ENCODE measurements around the gene TWIST1.

DNA sequence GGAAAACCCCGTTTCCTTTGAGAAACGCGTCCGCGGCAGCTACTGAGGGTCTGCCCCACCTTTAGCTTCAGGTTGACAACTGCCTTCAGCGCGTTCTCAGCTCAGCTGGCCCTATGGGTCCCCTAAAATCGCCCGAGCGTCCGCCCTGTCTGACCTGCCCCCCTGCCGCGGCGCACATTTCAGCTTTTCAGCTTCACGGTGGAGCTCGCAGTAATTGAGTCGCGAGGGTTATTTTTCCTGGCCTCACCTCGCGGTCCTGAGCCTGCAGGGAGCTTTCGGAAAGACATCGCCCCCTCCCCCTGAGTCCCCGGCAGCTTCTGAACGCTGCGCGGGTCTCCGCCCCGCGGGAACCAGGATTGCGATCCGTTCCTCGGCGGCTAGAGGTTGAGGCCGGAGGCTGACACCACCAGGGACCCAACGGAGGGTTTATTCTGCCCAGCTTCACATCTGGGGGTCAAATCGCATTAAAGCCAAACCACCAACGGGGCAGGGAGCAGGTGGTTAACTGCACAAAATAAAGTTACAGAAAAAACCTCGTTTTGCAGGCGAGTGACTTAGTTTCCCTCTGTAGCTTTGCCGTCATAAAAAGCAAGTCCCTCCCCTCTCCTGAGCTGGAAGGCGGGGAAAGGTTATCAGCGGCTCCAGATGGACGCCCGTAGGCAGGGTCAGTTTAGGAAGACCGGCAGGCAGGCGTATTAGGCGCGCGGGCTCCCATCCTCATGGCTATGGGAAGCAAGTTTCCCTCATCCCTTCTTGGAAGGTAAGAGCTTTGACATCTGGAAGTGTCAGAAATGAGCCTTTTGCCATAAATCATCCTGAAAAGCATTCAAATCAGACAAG lies 11.0 kb downstream of the TWIST1 start:
- TF ChIP-seq, protein P1, sequence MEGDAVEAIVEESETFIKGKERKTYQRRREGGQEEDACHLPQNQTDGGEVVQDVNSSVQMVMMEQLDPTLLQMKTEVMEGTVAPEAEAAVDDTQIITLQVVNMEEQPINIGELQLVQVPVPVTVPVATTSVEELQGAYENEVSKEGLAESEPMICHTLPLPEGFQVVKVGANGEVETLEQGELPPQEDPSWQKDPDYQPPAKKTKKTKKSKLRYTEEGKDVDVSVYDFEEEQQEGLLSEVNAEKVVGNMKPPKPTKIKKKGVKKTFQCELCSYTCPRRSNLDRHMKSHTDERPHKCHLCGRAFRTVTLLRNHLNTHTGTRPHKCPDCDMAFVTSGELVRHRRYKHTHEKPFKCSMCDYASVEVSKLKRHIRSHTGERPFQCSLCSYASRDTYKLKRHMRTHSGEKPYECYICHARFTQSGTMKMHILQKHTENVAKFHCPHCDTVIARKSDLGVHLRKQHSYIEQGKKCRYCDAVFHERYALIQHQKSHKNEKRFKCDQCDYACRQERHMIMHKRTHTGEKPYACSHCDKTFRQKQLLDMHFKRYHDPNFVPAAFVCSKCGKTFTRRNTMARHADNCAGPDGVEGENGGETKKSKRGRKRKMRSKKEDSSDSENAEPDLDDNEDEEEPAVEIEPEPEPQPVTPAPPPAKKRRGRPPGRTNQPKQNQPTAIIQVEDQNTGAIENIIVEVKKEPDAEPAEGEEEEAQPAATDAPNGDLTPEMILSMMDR (IDR thresholded peaks at IDR 0.05; ENCODE audit: borderline replicate concordance, extremely low read depth, low read length, poor library complexity, severe bottlenecking), result no peak
- TF ChIP-seq EZH2 (IDR thresholded peaks at IDR 0.05; ENCODE audit: borderline replicate concordance, low read depth, low read length, severe bottlenecking), result no peak
